GM18498 (cell line): ENCODE results near the gene RSKR.
"Not testable (repeated sequence)": the region's sequence is repeated elsewhere in the genome, so short reads cannot be mapped to it uniquely, and the experiment has no call there.

Source experiments
- ATAC-seq: cut with Tn5 transposase; IDR thresholded peaks from one replicate; pipeline ENCODE4 v1.9.1; 2021; ENCODE audit warnings: mild to moderate bottlenecking, moderate library complexity; ENCODE audit not compliant: unreplicated experiment

The RSKR gene

DNA sequence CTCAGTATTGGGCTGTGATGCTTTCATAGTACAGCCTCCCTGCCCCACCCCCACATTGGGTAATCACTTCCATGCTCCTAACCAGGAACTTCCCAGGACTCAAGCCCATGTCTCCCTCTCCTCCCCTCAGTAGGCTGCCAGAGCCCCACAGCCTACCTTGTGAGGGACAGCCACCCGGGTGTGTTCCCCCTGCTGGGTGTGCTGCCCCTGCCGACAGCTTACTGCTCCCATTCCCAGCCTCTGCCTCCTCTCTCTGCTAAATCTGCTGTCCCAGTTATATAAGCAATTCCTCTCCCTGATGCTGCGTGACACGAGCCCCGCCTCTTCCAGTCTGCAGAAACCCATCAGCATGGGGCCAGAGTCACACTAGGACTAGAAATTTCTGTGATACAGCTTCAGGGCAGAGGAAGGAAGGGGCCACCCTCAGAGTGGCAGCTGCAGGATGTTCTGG lies at the start of gene RSKR:
Gene RSKR, minus strand, starts transcription at position 255 of the 451 bp plus-strand sequence. Its CDS starts 24 bp downstream, at position 231.
- no peak for ATAC-seq

DNA sequence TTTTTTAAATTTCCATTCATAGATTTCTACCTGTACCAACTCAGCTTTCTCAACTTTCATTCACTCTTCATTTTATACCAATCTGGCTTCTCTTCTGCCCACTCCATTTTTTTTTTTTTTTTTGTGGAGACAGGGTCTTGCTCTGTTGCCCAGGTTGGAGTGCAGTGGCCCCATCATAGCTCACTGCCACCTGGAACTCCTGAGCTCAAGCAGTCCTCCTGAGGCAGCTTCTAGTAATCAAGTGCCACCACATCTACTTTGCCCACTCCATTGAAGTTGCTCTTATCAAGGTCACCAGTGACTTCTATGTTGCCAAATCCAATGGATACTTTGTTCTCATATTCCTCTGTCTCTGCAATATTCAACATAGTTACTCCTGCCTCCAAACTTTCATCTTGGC lies 49.7 kb upstream of the RSKR start:
- no peak for ATAC-seq

DNA sequence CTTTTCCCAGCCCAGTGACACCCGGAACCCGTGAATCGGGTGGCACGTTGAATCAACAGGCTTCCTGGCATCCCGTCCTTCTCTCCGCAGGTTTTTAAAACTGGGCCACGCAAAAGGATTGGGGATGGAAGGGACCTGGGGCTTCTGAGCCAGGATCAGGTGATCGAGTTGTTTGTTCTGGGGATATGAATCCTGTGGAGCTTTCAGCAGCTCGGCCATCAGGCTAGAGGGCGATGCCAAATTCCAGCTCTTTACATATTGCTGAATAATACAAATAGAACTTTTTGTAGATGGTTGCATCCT lies 48.5 kb upstream of the RSKR start:
- no peak for ATAC-seq

DNA sequence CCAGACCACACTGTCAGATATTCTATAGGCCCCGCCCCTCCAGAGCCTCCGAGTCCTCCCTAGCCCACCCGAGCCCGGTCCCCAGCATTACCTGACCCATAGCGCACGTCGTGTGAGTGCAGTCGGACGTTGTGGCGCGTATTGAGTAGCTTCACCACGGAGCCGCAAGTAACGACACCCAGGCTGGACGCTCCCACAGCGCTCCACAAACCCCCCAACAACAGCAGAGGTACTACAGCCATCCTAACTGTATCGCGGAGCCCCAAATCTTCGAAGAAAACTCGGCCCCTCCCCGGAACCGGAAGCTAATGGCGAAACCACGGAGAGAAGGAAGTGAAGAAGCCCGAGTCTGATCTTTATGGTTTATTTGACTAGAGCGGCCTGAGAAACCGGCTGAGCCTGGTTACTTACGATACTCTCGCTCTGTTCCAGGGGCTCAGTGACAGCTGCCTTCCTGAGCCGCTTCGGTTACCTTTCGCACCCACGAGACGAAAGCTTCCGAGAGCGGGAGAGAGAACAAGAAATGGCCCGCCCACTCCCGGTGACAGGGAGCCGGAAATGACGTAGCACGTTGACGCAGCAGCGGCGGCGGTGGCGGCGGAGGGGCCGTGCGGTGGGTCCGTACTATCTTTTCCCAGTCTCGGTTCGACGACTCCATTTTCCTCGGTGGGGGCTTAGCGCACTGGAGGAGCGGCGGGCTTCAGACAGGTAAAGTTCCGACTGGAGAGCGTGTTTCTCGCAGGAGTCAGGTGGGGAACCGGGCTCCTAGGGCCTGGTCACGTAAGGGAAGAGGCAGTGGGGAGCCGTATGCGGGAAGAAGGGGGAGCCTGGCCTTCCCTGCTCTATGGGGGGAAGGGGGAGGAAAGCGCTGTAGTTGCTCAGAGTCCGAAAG lies 47.9 kb upstream of the RSKR start, which contains the start of the genes SDF2 and SUPT6H:
Gene SDF2, minus strand, starts transcription at position 272 of the 892 bp plus-strand sequence. Its CDS starts 30 bp downstream, at position 242.
Gene SUPT6H, plus strand, starts transcription at position 571 of the 892 bp plus-strand sequence. CDS start 11,197 bp downstream, outside the sequence.
- peak; percentile 87 for ATAC-seq

DNA sequence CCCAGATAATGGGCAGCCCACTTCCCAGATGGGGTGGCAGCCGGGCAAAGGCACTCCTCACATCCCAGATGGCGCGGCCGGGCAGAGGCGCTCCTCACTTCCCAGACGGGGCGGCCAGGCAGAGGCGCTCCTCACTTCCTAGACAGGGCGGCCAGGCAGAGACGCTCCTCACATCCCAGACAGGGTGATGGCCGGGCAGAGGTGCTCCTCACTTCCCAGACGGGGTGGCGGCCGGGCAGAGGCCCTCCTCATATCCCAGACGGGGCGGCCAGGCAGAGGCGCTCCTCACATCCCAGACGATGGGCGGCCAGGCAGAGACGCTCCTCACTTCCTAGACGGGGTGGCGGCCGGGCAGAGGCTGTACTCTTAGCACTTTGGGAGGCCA lies 45.5 kb upstream of the RSKR start:
- not testable (repeated sequence) for ATAC-seq

DNA sequence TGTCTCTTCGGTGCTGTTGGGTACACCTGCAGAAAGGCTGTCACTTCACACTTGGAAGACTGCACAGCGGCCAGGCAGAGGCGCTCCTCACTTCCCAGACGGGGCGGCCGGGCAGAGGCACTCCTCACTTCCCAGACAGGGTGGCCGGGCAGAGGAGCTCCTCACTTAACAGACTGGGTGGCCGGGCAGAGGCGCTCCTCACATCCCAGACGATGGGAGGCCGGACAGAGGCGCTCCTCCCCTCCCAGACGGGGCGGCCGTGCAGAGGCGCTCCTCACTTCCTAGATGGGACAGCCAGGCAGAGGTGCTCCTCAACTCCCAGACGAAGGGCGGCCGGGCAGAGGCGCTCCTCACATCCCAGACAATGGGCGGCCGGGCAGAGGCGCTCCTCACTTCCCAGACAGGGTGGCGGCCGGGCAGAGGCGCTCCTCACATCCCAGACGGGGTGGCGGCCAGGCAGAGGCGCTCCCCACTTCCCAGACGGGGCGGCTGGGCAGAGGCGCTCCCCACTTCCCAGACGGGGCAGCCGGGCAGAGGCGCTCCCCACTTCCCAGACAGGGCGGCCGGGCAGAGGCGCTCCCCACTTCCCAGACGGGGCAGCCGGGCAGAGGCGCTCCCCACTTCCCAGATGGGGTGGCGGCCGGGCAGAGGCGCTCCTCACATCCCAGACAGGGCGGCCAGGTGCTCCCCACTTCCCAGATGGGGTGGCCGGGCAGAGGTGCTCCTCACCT lies 44.9 kb upstream of the RSKR start:
- not testable (repeated sequence) for ATAC-seq

DNA sequence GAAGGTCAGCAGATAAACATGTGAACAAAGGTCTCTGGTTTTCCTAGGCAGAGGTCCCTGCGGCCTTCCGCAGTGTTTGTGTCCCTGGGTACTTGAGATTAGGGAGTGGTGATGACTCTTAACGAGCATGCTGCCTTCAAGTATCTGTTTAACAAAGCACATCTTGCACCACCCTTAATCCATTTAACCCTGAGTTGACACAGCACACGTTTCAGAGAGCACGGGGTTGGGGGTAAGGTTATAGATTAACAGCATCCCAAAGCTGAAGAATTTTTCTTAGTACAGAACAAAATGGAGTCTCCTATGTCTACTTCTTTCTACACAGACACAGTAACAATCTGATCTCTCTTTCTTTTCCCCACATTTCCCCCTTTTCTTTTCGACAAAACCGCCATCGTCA lies 44.4 kb upstream of the RSKR start:
- not testable (repeated sequence) for ATAC-seq

GRCh38 chr17:28657756-28658155 lies 43.8 kb upstream of the RSKR start:
- no peak for ATAC-seq

DNA sequence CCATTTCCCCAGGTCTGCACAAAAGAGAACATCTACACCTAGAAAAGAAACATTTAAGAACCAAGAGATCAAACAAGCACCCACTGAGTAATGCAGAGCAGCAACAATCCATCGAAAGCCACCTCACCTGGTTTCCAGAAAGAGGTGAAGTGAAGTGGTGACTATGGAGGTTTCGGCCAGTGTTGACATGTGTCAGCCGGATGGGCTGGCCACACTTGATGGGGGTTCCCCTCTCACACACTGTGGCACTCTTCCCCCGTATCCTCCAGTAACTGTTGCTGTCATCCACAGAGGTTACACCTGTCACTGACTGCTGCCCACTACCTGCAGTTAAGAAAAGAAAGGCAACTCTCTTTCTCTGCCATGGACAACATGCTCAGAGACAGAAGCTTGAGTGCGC lies 41.2 kb upstream of the RSKR start:
- no peak for ATAC-seq

DNA sequence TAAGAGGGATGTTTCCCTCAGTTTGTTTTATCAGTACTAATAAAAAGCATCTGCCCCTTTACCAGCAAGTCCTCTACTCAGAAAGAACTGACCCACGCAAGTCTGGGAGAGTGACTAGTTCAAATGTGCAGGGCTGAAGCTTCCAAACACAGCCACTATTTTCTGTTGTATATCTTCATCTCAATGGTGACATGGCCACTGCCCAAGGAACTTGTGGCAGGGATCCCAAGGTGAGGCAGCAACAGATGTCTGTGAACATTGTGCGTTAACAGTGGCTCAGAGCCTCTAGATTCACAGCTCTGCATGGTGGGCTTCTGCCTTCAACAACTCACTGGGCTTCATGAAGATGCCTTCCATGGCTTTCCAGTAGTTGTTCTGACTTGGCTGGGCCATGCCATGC lies 34.7 kb upstream of the RSKR start:
- no peak for ATAC-seq

DNA sequence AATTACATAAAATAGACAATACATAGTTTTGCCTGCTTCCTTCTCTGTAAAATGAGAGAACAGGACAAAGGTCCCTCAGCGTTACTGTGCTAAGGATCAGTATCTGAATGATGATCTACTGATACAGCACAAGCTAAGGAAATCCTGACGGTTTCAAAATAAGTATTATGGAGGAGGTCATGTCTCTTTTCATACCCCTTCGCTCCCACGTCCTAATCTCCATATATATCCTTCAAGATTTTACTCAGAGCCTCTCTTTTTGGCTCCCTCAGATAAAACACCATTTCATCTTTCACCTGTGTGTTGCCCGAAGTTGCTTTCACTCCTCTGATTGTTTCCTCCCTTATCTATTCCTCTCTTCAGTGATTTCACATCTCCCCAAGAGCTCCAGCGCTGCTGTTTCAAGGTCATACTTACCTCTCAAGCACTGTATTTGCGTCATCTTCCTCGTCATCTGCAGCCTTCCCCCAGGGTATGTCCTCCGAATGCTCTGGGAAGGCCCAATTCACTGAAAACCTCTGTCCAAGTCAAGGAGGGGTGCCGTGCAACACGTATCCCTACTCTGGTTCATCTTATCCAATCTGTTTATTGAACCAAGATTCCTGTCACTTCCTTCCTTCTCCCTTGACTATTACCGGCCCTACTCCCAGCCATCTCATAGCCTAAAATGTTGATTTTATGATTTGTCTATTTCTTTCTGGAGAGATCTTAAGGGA lies 32.2 kb upstream of the RSKR start:
- ATAC-seq, result no peak

GRCh38 chr17:28645576-28645939 lies 31.6 kb upstream of the RSKR start:
- ATAC-seq, result no peak

DNA sequence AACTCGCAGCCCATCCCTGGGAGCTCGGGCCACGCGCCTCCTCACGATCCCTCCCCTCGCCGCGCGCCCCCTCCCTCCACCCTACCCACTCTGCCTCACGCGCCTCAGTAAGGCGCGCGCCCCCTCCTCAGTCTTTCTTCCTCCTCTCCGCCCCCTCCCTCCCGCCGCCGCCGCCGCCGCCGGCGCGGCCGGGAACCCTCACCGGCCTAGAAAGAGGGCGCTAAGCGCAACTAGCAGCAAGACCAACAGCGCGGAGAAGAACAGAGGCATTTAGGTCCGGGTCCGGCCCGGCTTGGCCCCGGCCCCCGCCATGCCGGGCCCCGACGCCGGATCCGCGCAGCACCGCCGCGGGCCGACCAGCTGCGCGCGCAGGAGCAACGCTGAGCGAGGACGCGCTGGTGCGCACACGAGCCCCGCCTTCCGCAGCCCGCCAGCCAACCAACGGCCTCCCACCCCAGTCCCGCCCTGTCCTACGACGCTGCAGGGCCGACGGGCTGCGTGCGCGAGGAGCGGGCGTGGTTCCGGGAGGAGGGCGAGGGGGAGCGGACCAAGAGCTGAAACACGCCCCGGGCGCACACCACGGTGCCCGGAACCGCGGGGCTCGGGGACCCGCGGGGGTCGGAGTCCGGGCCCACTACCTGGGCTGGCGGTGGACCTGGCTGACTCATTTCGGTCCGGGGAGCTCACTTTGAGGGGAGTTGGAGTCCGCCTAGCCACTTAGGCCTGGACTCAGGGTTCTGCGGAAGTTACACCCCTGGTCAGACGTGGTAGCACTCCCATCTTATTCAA lies 31.0 kb upstream of the RSKR start, which contains the start of gene BLTP2:
Gene BLTP2, minus strand, starts transcription at position 372 of the 789 bp plus-strand sequence. Its CDS starts 102 bp downstream, at position 270.
- ATAC-seq, result peak; percentile 94

DNA sequence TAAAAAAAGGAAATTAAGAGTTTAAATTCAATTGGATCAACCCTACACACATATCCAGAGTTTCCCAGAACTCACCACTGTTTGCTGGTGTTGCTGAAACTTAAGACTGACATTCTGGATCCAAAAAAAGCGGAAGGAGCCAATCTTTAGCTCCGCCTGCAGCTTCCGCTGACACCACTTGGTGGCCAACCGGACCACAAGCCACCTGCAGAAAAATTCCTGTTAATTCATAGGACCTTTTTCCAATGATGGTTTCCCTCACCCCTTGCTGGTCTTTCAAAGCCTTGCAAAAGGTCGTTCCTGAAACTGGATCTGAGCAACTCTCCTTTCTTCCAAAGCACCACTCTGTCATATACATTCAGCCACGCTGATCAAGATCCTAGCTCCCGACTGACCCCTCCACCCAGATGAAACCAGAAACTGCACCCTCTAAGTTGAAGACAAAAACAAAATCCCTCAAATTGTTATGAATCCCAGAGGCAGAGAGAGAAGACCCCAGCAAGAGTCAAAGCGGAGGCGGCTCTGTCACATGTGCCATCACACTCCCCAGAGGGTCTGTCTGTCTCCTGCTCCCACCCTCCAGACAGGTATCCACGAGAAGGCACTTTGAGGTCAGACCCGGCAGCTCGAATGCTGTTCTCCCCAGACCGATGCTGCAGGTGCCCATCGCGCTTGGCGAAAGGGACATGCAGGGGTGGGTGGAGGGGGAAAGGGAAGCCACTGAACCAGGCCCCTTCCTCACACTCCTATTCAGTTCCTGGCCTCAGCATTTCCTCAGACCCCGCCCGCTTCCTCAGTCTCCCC lies 30.2 kb upstream of the RSKR start:
- peak; percentile 11 for ATAC-seq

- ATAC-seq, result no peak
Measured at GRCh38 chr17:28641579-28641978, 27.6 kb upstream of the RSKR start.

DNA sequence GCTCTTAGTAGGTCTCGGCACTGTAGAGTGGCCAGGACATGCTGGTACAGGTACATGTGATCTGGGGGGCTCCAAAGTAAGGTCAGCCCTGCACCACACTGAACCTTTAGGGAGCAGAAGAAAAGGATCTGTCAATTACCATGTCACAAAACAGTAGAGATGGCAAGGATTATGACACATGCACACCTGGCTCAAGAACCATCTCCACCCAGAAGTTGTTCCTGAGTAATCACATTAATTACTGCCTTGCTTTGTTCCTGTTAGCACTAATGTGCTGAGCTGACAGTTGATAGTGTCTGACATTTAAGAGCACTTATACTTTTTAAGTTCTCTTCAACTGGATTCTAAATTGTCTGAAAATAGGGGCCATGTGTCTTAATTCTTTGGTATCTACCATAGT lies 21.5 kb upstream of the RSKR start:
- no peak for ATAC-seq

- no peak for ATAC-seq
Measured at GRCh38 chr17:28634206-28634865, 20.4 kb upstream of the RSKR start.

- no peak for ATAC-seq
Measured at GRCh38 chr17:28626818-28627217, 12.8 kb upstream of the RSKR start.

GRCh38 chr17:28624148-28624547 lies 10.2 kb upstream of the RSKR start:
- ATAC-seq, result no peak
